Measurements from ENCODE around the gene KIF1B.

Gene KIF1B

GRCh38 chr1:10209905-10210810, at the start of gene KIF1B:
TSS of gene KIF1B (plus strand) at chr1:10210570. CDS start at chr1:10232329, 21,759 bp downstream.
- peak; percentile 98 for DNase-seq

DNA sequence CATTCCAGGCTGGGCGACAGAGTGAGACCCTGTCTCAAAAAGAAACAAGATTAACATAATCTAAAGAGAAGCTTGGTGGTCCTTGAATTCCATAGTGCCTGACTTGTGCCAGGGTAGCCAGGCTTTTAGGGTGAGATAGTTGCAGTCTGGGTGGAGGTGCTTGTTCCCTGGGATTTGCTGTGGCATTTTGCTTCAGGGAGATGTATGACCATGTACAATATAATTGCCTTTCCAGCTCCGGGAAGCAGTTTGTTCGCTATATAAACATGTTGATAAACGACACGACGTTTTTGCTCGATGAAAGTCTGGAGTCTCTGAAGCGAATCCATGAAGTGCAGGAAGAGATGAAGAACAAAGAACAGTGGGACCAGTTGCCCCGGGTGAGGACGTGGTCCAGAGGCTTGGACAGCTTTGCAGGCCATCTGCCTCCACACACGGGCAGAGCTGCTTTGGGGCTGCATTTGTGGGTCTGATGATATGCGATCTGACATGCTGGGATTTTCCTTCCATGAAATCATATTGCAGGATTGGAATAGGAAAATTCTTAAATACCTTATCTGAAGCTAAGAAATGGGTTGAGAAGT, 49.4 kb upstream of the KIF1B start:
- no peak for DNase-seq

- DNase-seq: no peak
Measured at GRCh38 chr1:10161541-10162290, 48.7 kb upstream of the KIF1B start.

GRCh38 chr1:10168912-10169514, 41.4 kb upstream of the KIF1B start:
- no peak for DNase-seq

DNA sequence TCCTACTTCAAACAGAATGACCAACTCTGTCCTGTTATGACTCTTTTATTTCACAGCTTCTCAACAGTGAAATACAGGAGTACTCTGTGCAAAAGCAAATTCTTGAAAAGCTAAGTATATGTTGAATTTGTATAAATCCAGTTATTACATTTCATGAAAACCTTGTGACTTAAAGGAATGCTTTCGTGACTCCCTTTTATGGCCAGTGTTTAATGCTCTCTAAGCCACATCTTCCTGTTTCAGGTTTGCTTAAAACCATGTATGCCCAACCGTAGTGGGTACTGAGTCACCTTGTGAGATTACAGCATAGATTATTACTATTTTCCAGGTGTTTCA, 40.2 kb upstream of the KIF1B start:
- no peak for DNase-seq

GRCh38 chr1:10171105-10171767, 39.1 kb upstream of the KIF1B start:
- no peak for DNase-seq

DNA sequence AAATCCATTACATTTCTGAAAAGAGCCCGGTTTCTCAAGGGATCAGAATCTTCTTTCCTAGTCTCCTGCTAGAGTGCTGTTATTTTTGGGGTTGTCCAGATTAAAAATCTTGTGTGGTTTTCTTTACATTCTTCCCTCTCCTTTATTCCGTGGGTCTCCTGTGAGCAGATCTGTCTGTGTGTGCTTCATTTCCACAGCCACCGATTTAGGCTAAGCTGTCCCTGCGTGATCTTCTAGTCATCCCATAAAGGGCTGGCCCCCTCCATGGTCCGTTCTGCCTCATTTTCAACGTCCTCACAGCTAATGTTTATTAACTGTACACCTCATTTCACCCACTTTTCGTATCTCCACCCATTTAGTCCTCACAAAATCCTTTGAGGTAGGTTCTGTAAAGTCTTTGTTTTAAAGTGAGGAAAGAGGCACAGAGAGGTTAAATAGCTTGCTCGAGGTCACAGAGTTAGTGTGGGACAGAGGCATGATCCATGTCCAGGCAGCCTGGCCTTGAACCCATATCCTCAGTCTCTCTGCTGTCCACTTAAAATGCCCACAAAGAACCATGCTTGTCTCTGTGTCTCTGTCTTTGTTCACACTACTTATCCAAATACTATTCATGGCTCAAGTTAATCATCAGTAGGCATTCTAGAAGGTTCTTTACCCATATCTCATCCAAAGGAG, 38.2 kb upstream of the KIF1B start:
- DNase-seq: no peak

GRCh38 chr1:10173582-10173981, 36.8 kb upstream of the KIF1B start:
- no peak for DNase-seq

- no peak for DNase-seq
Measured at GRCh38 chr1:10177876-10178275, 32.5 kb upstream of the KIF1B start.

- no peak for DNase-seq
Measured at GRCh38 chr1:10178597-10179405, 31.6 kb upstream of the KIF1B start.

GRCh38 chr1:10179406-10180091, 30.8 kb upstream of the KIF1B start:
- no peak for DNase-seq

DNA sequence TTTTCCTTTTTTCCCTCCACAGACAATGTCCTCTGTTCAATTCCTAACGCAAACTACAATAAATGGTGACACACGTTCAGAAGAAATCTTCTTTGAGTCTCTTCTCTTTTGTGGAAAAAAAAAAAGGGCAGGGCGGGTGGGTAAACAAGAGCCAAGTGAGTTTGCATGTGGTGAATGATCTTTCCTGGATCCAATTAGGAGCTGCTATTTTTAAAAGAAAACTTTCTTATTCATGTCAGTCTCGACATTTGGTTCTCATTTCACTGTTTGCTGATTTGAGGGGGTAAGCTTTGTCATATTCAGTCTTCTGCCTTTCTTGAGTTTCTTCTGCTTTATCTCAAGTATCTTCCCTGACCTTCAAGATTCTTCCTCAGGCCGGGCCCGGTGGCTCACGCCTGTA, 29.2 kb upstream of the KIF1B start:
- no peak for DNase-seq

DNA sequence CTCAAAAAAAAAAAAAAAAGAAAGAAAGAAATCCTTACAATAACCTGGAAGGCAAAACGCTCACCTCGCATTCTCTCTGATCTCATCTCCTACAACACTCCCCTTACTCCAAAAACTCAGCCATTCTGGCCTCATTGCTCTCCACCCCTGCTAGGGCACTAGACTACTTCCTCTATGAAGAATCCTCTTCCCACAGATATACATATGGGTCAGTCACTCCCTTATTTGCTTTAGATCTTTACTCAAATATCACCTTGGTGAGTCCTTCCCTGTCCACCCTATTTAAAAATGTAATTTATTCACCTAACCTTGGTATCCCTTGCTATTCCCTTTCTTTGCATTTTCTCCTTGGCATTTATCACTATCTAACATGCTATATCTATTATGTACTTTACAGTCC, 24.6 kb upstream of the KIF1B start:
- DNase-seq: no peak

- DNase-seq: no peak
Measured at GRCh38 chr1:10186331-10187025, 23.9 kb upstream of the KIF1B start.

DNA sequence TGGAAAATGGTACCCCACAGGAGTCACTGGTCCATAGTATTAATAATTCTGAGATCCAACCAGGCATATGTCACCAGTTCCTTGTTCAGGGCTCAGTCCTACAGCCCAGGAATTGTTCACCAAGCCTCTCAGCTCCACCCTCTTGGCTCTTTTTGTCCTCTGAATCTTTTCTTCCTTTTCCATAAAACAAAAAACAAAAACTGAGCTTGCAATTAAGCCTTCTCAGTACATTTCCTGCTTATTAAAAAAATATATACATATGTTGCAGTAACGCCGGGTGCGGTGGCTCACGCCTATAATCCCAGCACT, 23.4 kb upstream of the KIF1B start:
- DNase-seq: no peak

DNA sequence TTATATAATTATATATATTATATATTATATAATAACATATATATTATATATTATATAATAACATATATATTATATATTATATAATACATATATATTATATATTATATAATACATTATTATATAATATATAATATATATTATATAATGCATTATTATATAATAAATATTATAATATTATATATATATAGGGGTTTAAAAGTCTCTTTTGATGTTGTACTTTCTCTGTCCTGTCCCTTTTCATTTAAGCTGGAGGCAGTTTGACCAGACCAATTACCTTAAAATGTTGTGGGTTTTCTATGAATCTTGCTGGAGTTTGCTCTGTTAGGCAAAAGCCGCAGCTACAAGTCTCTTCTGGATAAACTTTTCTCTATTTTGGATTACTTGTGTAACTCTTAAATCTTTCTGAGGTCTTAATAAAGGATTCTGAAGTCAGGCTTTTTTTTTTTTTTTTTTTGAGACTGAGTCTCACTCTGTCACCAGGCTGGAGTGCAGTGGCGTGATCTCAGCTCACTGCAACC, 22.2 kb upstream of the KIF1B start:
- DNase-seq: no peak

GRCh38 chr1:10189659-10190058, 20.7 kb upstream of the KIF1B start:
- no peak for DNase-seq

GRCh38 chr1:10192263-10192662, 18.1 kb upstream of the KIF1B start:
- no peak for DNase-seq

DNA sequence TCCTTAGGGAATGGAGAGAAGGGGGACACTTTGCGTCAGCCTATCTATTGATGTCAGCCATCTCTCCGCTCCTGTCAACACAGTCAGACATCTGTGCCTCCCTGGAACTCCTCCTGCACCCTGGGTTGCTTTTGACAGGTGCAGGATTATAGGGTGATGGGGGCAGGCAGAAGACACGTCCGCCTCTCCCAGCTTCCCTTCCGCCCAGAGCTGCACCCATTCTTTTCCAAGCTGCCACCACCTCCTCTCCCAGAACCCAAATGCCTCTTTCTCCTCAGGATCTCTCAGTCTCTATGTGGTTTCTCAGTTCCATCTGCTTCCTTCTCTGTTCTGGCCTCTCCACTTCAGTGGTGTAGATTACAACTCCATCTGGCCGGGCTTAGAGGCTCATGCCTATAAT, 17.1 kb upstream of the KIF1B start:
- DNase-seq: no peak

DNA sequence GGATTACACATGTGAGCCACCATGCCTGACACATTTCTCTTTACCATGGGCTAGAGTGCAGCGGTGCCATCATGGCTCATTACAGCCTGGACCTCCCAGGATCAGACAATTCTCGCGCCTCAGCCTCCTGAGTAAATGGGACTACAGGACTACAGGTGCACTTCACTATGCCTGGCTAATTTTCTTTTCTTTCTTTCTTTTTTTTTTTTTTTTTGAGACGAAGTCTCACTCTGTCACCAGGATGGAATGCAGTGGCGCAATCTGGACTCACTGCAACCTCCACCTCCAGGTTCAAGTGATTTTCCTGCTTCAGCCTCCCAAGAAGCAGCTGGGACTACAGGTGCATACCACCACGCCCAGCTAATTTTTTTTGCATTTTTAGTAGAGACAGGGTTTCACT, 14.8 kb upstream of the KIF1B start:
- peak; percentile 65 for DNase-seq
